ENCODE measurements around the gene GLYATL1. TPM values are rescaled to one million over a fixed set of nuclear protein-coding genes. Genes with fewer than 3 reads are reported as not detected.

GLYATL1 gene
- total and polyA plus RNA-seq, 2 of the 8 experiments (the other 6 are each of a cell fraction or from before 2014, with no cell fraction given) = 8.6 to 10.7 TPM

- TF ChIP-seq CHD7 (IDR thresholded peaks at IDR 0.05; ENCODE audit: insufficient replicate concordance, low read length) (no peak), NANOG (IDR thresholded peaks at IDR 0.05; ENCODE audit: insufficient read depth, low read depth, low read length, poor library complexity, severe bottlenecking) (no peak), SIRT6 (IDR thresholded peaks at IDR 0.05; ENCODE audit: low read length) (no peak), BCL11A (IDR thresholded peaks at IDR 0.05; ENCODE audit: low read depth in 2 of 2, low read length in 2 of 2) (no peak), RBBP5 (IDR thresholded peaks at IDR 0.05; ENCODE audit: borderline replicate concordance, low read depth, low read length) (no peak), RAD21 (IDR thresholded peaks at IDR 0.05 in 1 of 2, conservative IDR thresholded peaks at IDR 0.05 in 1 of 2; ENCODE audit: low read depth in 2 of 2, low read length in 2 of 2) (no peak), TBP (IDR thresholded peaks at IDR 0.05; ENCODE audit: low read depth, low read length) (no peak), FOSL1 (IDR thresholded peaks at IDR 0.05; ENCODE audit: insufficient read depth, low read depth, low read length) (no peak), GABPA (IDR thresholded peaks at IDR 0.05; ENCODE audit: borderline replicate concordance, insufficient read depth, low read length) (no peak)
These were observed 4.3 kb upstream of the GLYATL1 start (continued) for GRCh38 chr11:58934945-58935513.
